HFFc6 (cell line): Measurements from ENCODE around the gene IAPP. TPM values are rescaled to one million over a fixed set of nuclear protein-coding genes. Genes with fewer than 3 reads are reported as not detected.

ENCODE experiments used
- DNase-seq: peaks from one replicate; pipeline ENCODE4 v3.0.0-alpha.2; 2018
- H3K27ac Mint-ChIP-seq: 2 replicates; pipeline ENCODE4 v1.8.0; 2020; ENCODE audit warnings: mild to moderate bottlenecking, mixed read lengths
- H3K27me3 Mint-ChIP-seq: 2 replicates; pipeline ENCODE4 v1.8.0; 2021; ENCODE audit warnings: mild to moderate bottlenecking, moderate library complexity, mixed read lengths; ENCODE audit not compliant: insufficient read depth
- H3K36me3 Mint-ChIP-seq: 2 replicates; pipeline ENCODE4 v1.8.0; 2021; ENCODE audit warnings: low read depth, mixed read lengths
- H3K4me1 Mint-ChIP-seq: 2 replicates; pipeline ENCODE4 v1.8.0; 2020; ENCODE audit warnings: low read depth, mixed read lengths
- H3K4me3 Mint-ChIP-seq: 2 replicates; pipeline ENCODE4 v1.8.0; 2020; ENCODE audit warnings: mild to moderate bottlenecking, moderate library complexity, mixed read lengths
- H3K9me3 Mint-ChIP-seq: 2 replicates; pipeline ENCODE4 v1.8.0; 2020; ENCODE audit warnings: mild to moderate bottlenecking, mixed read lengths
- CTCF ChIP-seq: fragments of 200-600 bp; sonication (generic); IDR thresholded peaks from 2 replicates; pipeline ENCODE4 v1.5.0; 2021; ENCODE audit warnings: antibody characterized with exemption, mild to moderate bottlenecking
- long read RNA-seq: library from polyadenylated mRNA; unstranded; transcript quantifications from one replicate; pipeline ENCODE4 v2.0.0, GENCODE V29; 2019
- total RNA-seq, 6 experiments: library from RNA; stranded (reverse); fragmentation: NEBNext Ultra II Directional; extraction: Animal tissue kit (Norgen Biotek cat#: 25700); gene quantifications; 2 replicates in 1 of 6; 3 replicates in 5 of 6; pipeline ENCODE4 v1.2.3, GENCODE V29; 2021

Gene IAPP
- total RNA-seq = not detected
- long read RNA-seq = 0 reads

- no peak for TF ChIP-seq CTCF
- no peak within 1 kb of the TSS for H3K27ac Mint-ChIP-seq
- no peaks in the 10 kb centered on the region for H3K36me3 Mint-ChIP-seq
- H3K27me3 Mint-ChIP-seq = peaks cover 2% of the 10 kb centered on the region
- peaks cover 18% of the 10 kb centered on the region for H3K4me1 Mint-ChIP-seq
- no peak within 1 kb of the TSS for H3K4me3 Mint-ChIP-seq
- no peaks in the 10 kb centered on the region for H3K9me3 Mint-ChIP-seq
- DNase-seq = no peak
Measured at GRCh38 chr12:21372602-21373001, at the start of gene IAPP. Gene IAPP, plus strand, starts transcription at chr12:21372902. Its CDS starts 450 bp downstream, at chr12:21373352.

- no peak overlapping the region for H3K4me3 Mint-ChIP-seq
- H3K36me3 Mint-ChIP-seq = peaks cover 7% of the 10 kb centered on the region; the same call in 1 of the 2 replicates
- no peak overlapping the region for H3K27ac Mint-ChIP-seq
- H3K4me1 Mint-ChIP-seq = no peaks in the 10 kb centered on the region
- TF ChIP-seq CTCF = no peak
- peaks cover 22% of the 10 kb centered on the region for H3K9me3 Mint-ChIP-seq
- no peak for DNase-seq
- no peaks in the 10 kb centered on the region for H3K27me3 Mint-ChIP-seq
Measured at GRCh38 chr12:21323736-21324135, 49.0 kb upstream of the IAPP start.

- H3K9me3 Mint-ChIP-seq = peaks cover 22% of the 10 kb centered on the region
- H3K27ac Mint-ChIP-seq = no peak overlapping the region
- H3K27me3 Mint-ChIP-seq = no peaks in the 10 kb centered on the region
- TF ChIP-seq CTCF = no peak
- no peaks in the 10 kb centered on the region for H3K4me1 Mint-ChIP-seq
- no peak for DNase-seq
- H3K4me3 Mint-ChIP-seq = no peak overlapping the region
- peaks cover 7% of the 10 kb centered on the region; the same call in 1 of the 2 replicates for H3K36me3 Mint-ChIP-seq
Measured at GRCh38 chr12:21324551-21324950, 48.2 kb upstream of the IAPP start.

GRCh38 chr12:21328578-21328977 is 44.1 kb upstream of the IAPP start:
- DNase-seq = no peak
- peaks cover 13% of the 10 kb centered on the region for H3K36me3 Mint-ChIP-seq
- H3K9me3 Mint-ChIP-seq = peaks cover 40% of the 10 kb centered on the region
- H3K4me1 Mint-ChIP-seq = no peaks in the 10 kb centered on the region
- H3K4me3 Mint-ChIP-seq = no peak overlapping the region
- TF ChIP-seq CTCF = no peak
- H3K27me3 Mint-ChIP-seq = no peaks in the 10 kb centered on the region
- H3K27ac Mint-ChIP-seq = no peak overlapping the region

- H3K4me3 Mint-ChIP-seq = no peak overlapping the region
- peaks cover 13% of the 10 kb centered on the region for H3K36me3 Mint-ChIP-seq
- no peaks in the 10 kb centered on the region for H3K27me3 Mint-ChIP-seq
- peak; percentile 1 for DNase-seq
- H3K9me3 Mint-ChIP-seq = peaks cover 40% of the 10 kb centered on the region
- no peak overlapping the region for H3K27ac Mint-ChIP-seq
- H3K4me1 Mint-ChIP-seq = no peaks in the 10 kb centered on the region
- TF ChIP-seq CTCF = no peak
Measured at GRCh38 chr12:21330682-21331253, 41.9 kb upstream of the IAPP start.
